GM19239 (cell line): Measurements from ENCODE around the gene NCF4.

ENCODE experiments used
- DNase-seq: peaks from one replicate; pipeline ENCODE4 v3.0.0; 2011; ENCODE audit warnings: low spot score; ENCODE audit not compliant: insufficient read length
- FAIRE-seq: peaks from 2 replicates; lab custom pipeline; 2011; peaks lifted over from hg19 to GRCh38; lab: Jason Lieb, UNC

NCF4 gene

GRCh38 chr22:36835903-36836302 lies 24.9 kb upstream of the NCF4 start:
- FAIRE-seq (no peak), DNase-seq (no peak)

DNA sequence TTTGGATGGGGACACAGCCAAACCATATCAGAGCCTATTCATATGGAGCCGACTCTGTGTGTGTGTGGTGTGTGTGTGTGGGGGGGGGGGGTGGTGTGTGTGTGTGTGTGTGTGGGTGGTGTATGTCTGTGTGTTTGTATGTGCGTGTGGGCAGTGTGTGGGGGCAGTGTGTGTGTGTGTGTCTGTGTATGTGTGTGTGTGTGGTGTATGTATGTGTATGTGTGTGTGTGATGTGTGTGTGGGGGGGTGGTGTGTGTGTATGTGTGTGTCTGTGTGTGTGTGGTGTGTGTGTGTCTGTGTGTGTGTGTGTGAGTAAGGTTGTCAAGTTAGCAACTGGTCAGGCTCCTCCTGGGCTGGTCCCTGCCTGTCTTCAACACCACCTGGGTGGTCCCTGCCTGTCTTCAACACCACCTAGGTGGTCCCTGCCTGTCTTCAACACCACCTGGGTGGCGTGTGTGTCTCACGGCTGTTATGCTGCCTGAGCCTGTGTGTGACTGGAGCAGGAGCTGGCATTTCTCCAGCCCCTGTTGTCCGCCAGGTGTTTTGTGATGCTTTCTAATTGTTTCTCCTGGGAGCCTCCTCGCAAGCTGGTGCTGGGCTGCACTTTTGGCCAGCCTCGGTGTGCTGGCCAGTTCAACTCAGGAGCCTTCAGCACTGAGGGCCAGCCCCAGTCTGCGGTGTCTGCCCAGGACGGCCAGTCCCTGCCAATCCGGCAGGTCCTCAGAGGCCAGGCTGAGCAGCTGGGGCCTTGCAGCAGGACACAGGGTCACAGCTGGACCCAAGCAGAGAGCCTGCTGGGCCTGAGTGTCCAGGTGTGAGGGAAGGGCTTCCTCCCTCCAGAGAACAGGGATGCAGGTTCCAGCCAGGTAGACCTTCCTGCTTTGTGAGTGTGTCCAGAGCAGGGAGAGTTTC lies 22.4 kb upstream of the NCF4 start:
- FAIRE-seq (no peak), DNase-seq (no peak)

- peak; percentile 21 for FAIRE-seq
Observed at GRCh38 chr22:36839356-36840073, 21.3 kb upstream of the NCF4 start.

GRCh38 chr22:36840106-36840505 lies 20.7 kb upstream of the NCF4 start:
- DNase-seq (no peak), FAIRE-seq (no peak)

More at GRCh38 chr22:36839356-36840073, 21.3 kb upstream of the NCF4 start:
- DNase-seq: no peak

DNA sequence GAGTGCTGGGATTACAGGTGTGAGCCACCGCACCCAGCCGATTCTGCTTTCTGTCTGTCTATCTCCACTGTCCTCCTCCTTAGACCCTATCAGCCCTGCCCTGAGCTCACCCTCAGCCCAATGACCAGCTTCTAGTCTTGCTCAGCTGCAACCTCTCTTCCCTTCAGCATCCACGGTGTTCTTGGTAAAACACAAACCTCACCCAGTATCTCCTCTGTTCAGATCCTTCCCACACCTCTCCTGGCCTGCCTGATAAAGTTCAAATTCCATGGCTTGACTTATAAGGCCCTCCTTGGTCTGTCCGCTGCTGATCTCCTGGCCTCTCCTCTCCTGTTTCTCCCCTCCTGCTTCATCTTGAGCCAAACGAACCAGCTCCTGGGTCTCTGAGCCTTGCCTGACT lies 14.5 kb upstream of the NCF4 start:
- DNase-seq: no peak
- FAIRE-seq: no peak

GRCh38 chr22:36846949-36847348 lies 13.9 kb upstream of the NCF4 start:
- no peak for DNase-seq
- FAIRE-seq: no peak

GRCh38 chr22:36850056-36850455 lies 10.8 kb upstream of the NCF4 start:
- DNase-seq (no peak), FAIRE-seq (no peak)

GRCh38 chr22:36850682-36851081 lies 10.1 kb upstream of the NCF4 start:
- DNase-seq (no peak), FAIRE-seq (no peak)

DNA sequence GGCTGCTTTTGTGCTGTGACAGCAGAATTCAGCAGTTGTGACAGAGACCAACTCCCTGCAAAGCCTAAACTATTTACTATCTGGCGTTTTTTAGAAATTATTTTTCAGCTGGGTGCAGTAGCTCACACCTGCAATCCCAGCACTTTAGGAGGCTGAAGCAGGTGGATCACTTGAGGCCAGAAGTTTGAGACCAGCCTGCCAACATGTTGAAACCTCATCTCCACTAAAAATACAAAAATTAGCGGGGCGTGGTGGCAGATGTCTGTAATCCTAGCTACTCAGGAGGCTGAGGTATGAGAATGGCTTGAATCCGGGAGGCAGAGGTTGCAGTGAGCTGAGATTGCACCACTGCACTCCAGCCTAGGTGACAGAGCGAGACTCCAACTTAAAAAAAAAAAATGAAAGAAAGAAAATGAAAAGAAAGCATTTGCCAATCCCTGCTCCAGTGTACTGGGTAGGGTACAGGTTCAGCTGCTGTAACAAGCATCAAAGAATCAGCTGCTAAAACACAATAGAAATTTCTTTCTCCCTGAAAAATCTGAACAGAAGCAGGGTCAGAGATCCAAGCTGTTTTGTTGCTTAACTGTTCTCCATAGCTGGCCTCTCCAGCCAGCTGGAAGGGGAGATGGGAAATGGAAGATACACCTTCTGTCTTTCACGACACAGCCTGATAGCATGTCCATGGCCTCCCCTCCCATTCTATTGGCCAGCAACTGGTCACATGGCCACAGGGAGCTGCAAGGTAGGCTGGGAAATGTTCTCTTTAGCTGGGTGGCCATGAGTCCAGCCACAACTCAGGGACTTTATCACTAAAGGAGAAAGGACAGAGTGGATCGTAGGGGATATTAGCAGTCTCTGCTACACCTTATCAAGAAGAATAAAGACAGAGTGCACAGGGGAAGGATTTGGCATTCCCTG lies 8.5 kb upstream of the NCF4 start:
- FAIRE-seq (no peak), DNase-seq (no peak)

- FAIRE-seq (peak; percentile 97), DNase-seq (peak; percentile 73)
Observed at GRCh38 chr22:36853407-36854099, 7.3 kb upstream of the NCF4 start.

DNA sequence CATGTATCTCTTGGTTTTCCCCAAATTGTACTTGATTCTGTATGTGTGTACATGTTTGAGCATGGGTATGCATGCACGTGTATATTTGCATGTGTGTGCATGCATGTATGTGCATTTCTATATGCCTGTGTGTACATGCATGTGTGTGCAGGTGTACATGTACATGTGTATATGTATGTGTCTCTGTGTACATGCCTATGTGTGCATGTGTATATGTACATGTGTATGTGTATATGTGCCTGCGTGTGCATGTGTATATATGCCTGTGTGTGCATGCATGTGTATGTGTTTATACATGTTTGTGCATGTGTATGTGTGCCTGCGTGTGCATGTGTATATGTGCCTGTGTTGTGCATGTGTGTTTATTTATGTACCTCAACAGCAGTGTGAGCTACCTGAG lies 5.3 kb upstream of the NCF4 start:
- FAIRE-seq (no peak), DNase-seq (no peak)

DNA sequence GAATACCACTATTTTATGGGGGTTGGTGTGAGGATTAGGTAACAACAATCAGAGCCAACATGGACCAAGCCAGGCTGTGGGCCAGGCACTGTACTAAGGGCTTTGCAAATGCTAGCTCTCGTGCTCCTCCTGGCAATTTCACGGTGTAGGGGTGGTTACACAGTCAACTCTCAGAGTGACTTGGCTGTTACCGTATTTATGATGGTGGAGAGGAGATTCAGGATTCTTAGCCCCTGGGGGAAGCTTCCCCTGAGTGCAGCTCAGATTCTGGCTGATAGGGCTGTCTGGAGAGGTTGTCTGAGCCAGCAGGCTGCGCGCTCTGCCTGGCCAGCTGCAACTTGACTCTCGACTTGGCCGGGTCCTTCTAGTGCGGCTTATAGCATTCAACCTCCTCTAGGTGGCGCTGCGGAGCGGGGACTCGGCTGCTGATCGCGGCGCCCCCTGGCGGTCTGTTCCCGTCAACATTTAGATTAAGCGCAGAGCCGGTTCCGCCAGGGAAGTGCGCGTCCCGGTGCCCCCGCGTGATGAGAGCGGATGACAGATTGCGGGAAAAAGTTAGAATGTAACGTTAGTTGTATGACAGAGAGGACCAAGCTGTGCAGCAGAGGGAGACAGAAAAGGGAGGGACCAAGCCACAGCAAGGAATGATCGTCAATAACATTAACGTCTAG lies 4.5 kb upstream of the NCF4 start:
- peak; percentile 96 for FAIRE-seq
- peak; percentile 41 for DNase-seq

DNA sequence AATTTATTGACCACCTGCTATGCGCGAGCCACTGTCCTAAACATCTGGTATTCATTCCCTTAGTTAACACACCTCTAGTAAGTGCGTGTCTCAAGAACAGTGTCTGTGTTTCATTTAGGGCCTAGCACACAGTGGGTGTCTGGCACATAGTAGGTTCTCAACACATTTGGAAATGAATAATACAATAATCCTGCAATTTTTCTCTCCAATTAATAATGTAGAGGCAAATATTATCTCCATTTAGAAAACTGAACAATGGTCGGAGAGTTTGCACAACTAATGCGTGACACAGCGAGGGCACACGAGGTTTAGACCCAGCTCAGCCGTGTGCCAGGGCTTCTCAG lies 4.0 kb upstream of the NCF4 start:
- DNase-seq (no peak), FAIRE-seq (no peak)

- FAIRE-seq (no peak), DNase-seq (no peak)
Observed at GRCh38 chr22:36858156-36858555, 2.6 kb upstream of the NCF4 start.

DNA sequence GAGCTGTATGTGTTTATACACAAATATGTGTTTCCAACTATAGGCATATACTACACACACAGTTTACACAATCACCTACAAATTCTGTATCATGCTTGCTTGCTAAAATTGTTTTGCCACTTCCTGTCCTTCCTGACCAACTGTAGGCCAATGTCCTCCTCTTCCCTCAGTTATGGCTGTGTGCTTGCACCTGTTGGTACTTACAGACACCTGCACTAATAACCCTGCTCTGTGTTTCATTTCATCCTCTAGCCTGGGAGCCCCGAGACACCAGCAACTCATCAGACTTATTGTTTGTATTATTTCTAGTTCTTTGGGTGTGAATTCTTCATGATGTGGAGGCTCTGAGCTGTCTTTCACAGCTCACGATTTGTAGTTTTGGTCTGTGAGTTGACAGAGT lies 1.8 kb upstream of the NCF4 start:
- DNase-seq (no peak), FAIRE-seq (peak; percentile 68)

DNA sequence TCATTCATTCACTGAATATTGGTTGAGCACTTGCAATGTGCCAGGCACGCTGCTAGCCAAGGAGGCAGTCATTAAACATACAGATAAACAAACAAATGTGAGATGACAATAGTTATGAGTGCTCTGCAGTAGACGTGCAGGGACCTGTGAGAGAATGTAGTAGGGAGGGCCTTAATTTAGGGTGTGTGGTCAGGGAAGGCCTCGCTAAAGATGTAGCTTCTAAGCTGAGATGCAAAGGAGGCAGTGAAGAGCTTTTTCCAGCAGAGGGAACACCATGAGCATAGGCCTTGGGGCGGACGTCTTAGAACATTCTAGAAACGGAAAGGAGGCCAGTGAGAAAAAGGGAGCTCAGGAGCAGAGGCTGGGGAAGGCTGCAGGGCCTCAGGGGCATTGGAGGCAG lies 789 bp upstream of the NCF4 start:
- FAIRE-seq (no peak), DNase-seq (no peak)

- no peak for FAIRE-seq
Observed at GRCh38 chr22:36860438-36860820, 377 bp upstream of the NCF4 start.

GRCh38 chr22:36862251-36863242 lies 1.7 kb downstream of the NCF4 start:
- FAIRE-seq (peak; percentile 99), DNase-seq (peak; percentile 68)

More at GRCh38 chr22:36860438-36860820, 377 bp upstream of the NCF4 start:
- no peak for DNase-seq
